Chondrocyte (in vitro differentiated cells): ENCODE data around the gene LDLRAD4. TPM values are rescaled to one million over a fixed set of nuclear protein-coding genes. Genes with fewer than 3 reads are reported as not detected.

Experiments used
- DNase-seq: peaks from one replicate; pipeline ENCODE4 v3.0.0; 2021; ENCODE audit warnings: mixed read lengths, low spot score
- H3K27ac Mint-ChIP-seq: one replicate; pipeline ENCODE4 v1.8.0; 2021; ENCODE audit warnings: mild to moderate bottlenecking, moderate library complexity, mixed read lengths; ENCODE audit not compliant: unreplicated experiment
- H3K27me3 Mint-ChIP-seq: 2 replicates; pipeline ENCODE4 v1.8.0; 2021; ENCODE audit warnings: low read depth, mixed read lengths
- H3K36me3 Mint-ChIP-seq: 2 replicates; pipeline ENCODE4 v1.8.0; 2021; ENCODE audit warnings: low read depth, mixed read lengths
- H3K4me1 Mint-ChIP-seq: 2 replicates; pipeline ENCODE4 v1.8.0; 2021; ENCODE audit warnings: low read depth, mild to moderate bottlenecking, mixed read lengths
- H3K4me3 Mint-ChIP-seq: one replicate; pipeline ENCODE4 v1.8.0; 2021; ENCODE audit warnings: mild to moderate bottlenecking, moderate library complexity, mixed read lengths; ENCODE audit not compliant: unreplicated experiment
- H3K9me3 Mint-ChIP-seq: 2 replicates; pipeline ENCODE4 v1.8.0; 2021; ENCODE audit warnings: low read depth, mixed read lengths
- CTCF ChIP-seq: fragments of 200-600 bp; sonication (generic); IDR thresholded peaks from 2 replicates; pipeline ENCODE4 v1.5.0; 2021; ENCODE audit warnings: antibody characterized with exemption, mild to moderate bottlenecking, moderate library complexity
- total RNA-seq: library from RNA; stranded (reverse); gene quantifications from 3 replicates; pipeline ENCODE4 v1.2.1, GENCODE V29; 2021

The LDLRAD4 gene
- total RNA-seq, 1 donor from 2014 or later, result 80.5 TPM

DNA sequence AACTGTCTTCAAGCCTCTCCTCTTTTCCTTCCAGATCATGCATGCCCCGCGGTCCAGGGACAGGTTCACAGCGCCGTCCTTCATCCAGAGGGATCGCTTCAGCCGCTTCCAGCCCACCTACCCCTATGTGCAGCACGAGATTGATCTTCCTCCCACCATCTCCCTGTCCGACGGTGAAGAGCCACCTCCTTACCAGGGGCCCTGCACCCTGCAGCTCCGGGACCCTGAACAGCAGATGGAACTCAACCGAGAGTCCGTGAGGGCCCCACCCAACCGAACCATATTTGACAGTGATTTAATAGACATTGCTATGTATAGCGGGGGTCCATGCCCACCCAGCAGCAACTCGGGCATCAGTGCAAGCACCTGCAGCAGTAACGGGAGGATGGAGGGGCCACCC, 426.5 kb downstream of the LDLRAD4 start:
- no peak for TF ChIP-seq CTCF
- Mint-ChIP-seq H3K4me3 (no peak overlapping the region), H3K36me3 (peaks cover 16% of the 10 kb centered on the region), H3K27ac (no peak overlapping the region), H3K4me1 (peaks cover 4% of the 10 kb centered on the region), H3K9me3 (no peaks in the 10 kb centered on the region), H3K27me3 (no peaks in the 10 kb centered on the region)
- DNase-seq, result no peak

DNA sequence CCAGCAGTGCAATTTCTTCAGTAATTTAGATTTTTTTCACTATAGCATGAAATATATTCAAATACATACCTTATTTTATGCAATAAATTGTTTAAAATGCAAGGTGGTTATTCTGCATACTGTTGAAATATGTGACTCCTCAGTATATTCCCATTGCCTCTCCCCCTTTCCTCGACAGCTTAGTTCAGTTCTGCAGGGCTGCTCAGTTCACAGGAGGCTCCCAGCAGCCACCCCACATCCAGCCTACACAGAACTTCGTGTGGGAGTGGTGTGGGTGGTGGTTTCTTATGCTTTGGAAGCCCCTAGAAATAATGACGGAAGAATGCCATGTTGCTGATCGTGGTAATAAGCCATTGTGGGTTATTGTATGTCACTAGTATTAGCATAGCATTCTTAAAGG, 428.1 kb downstream of the LDLRAD4 start:
- no peak for TF ChIP-seq CTCF
- Mint-ChIP-seq H3K4me3 (no peak overlapping the region), H3K9me3 (no peaks in the 10 kb centered on the region), H3K27me3 (no peaks in the 10 kb centered on the region), H3K4me1 (peaks cover 4% of the 10 kb centered on the region), H3K27ac (no peak overlapping the region), H3K36me3 (peaks cover 12% of the 10 kb centered on the region)
- DNase-seq, result no peak

DNA sequence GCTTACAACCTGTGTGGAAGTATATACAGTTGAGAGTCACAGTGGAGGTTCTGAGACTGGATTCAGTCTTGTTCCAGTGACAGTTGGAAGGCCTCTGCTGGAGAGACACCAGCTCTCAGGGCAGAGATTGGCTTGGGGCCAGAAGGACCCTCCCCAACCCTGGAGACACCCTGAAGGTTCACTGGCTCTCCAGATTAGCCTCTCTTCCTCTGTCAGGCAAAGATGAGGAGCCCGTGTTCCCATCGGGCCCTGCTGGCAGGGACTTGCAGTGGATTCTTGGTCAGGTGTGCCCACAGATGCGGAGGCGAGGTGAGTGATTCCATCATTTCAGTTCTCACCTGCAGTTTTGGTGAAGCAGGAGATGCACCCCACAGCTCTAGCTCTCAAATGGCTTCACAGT, 429.2 kb downstream of the LDLRAD4 start:
- DNase-seq, result no peak
- TF ChIP-seq CTCF, result no peak
- no peaks in the 10 kb centered on the region for H3K9me3 Mint-ChIP-seq
- H3K4me3 Mint-ChIP-seq, result no peak overlapping the region
- H3K27ac Mint-ChIP-seq, result no peak overlapping the region
- H3K36me3 Mint-ChIP-seq, result peaks cover 12% of the 10 kb centered on the region
- H3K27me3 Mint-ChIP-seq, result no peaks in the 10 kb centered on the region
- peaks cover 5% of the 10 kb centered on the region for H3K4me1 Mint-ChIP-seq

- no peaks in the 10 kb centered on the region for H3K9me3 Mint-ChIP-seq
- TF ChIP-seq CTCF, result no peak
- H3K4me1 Mint-ChIP-seq, result peaks cover 21% of the 10 kb centered on the region
- peaks cover 12% of the 10 kb centered on the region for H3K36me3 Mint-ChIP-seq
- H3K27ac Mint-ChIP-seq, result no peak overlapping the region
- no peak for DNase-seq
- no peak overlapping the region for H3K4me3 Mint-ChIP-seq
- H3K27me3 Mint-ChIP-seq, result no peaks in the 10 kb centered on the region
Measured at GRCh38 chr18:13649397-13650390, 431.1 kb downstream of the LDLRAD4 start.

DNA sequence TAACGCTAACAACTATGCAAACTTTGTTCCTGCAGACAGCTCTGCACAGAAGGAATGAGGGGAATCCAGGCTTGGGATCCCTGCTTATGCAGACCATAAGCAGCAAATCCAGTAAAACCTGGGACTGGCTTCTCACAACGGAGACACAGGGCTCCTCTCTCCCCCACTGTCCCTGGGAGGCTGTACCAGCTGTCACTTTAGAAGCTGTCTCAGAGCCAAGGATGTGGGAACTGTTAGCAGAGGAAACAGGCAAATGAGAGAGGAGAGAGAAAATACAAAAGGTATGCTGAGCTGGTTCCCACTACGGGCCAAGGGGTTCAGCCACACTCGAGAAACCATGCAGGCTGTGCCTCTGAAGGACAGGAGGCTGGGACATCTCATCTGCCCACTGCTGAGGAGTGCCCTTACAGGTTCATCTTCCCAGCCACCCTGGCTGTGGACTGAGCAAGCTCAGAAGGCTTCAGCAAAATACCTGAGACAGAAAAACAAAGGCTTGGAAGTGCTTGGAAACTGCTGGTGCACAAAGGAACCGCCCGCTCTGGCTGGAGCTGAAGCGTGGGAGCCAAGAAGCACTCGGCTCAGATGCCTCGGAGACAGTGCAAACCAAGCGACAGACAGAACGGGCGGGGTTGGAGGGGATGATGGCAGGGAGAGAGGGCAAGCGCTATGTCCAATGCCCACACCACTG, 435.3 kb downstream of the LDLRAD4 start:
- DNase-seq, result no peak
- H3K9me3 Mint-ChIP-seq, result no peaks in the 10 kb centered on the region

More for the DNA sequence above, 435.3 kb downstream of the LDLRAD4 start:
- Mint-ChIP-seq H3K4me3 (no peak overlapping the region), H3K27me3 (no peaks in the 10 kb centered on the region), H3K36me3 (no peaks in the 10 kb centered on the region), H3K27ac (peak overlapping the region; percentile 45), H3K4me1 (peaks cover 38% of the 10 kb centered on the region)
- no peak for TF ChIP-seq CTCF
